Adrenal gland (tissue), 12 donors: ENCODE results near the gene ASPN. TPM values are rescaled to one million over a fixed set of nuclear protein-coding genes. Genes with fewer than 3 reads are reported as not detected.
A peak's percentile ranks its signal among the peaks of the same experiment; 100 is the strongest.

Experiments used
- DNase-seq, 7 donors: peaks; one replicate each; pipeline ENCODE4 v3.0.0-alpha.2; 2019 to 2020
- H3K27ac ChIP-seq, 5 donors: fragments of 200-600 bp; sonication (generic) in 4 of 5; 1 replicate in 3 of 5; 2 replicates in 2 of 5; pipeline versions ENCODE4 v1.5.1 to v1.8.0; 2016 to 2020; ENCODE audit warnings: mild to moderate bottlenecking in 1 of 5
- H3K27me3 ChIP-seq: fragments of 200-600 bp; 2 replicates; pipeline ENCODE4 v1.8.0; 2021
- H3K36me3 ChIP-seq, 2 donors: fragments of 200-600 bp; replicated peaks in 1 of 2; 1 replicate in 1 of 2; 2 replicates in 1 of 2; pipeline versions ENCODE4 v1.5.1 to v1.8.0; 2018 to 2022
- H3K4me1 ChIP-seq, 2 donors: fragments of 200-600 bp; replicated peaks in 1 of 2; 1 replicate in 1 of 2; 2 replicates in 1 of 2; pipeline versions ENCODE4 v1.5.1 to v1.8.0; 2018 to 2021
- H3K4me3 ChIP-seq, 4 donors: fragments of 200-600 bp; sonication (generic) in 3 of 4; one replicate each; pipeline ENCODE4 v1.5.1; 2016 to 2018
- H3K9me3 ChIP-seq, 3 donors: fragments of 200-600 bp; sonication (generic) in 1 of 3; replicated peaks in 1 of 3; 1 replicate in 2 of 3; 2 replicates in 1 of 3; pipeline versions ENCODE4 v1.5.1 to v1.8.0; 2016 to 2021
- POLR2A ChIP-seq, 2 donors: fragments of 450-650 bp; IDR thresholded peaks; one replicate each; pipeline ENCODE4 v1.6.1; 2017; ENCODE audit warnings: antibody characterized with exemption in 2 of 2, mild to moderate bottlenecking in 2 of 2, moderate library complexity in 1 of 2
- WGBS, 4 donors: extraction: QIAGEN DNeasy Blood & Tissue Kit in 2 of 4; methylation state at CpG; one replicate each; pipeline versions ENCODE4 v1.1.5 to v1.1.7; 2013 to 2017; 5-methylcytosine and 5-hydroxymethylcytosine counted together
- intact Hi-C, 2 donors: fragments of 100-400 bp; cut with DNase I; formaldehyde crosslinking; loops; one replicate each; pipeline versions ENCODE4 v1.14.1 to v1.15.0; 2022 to 2023
- polyA plus RNA-seq, 3 donors: library from polyadenylated mRNA; stranded (reverse); fragments of 200-250 nt in 2 of 3; fragments of 350-450 nt in 1 of 3; fragmentation: Illumina TruSeq in 1 of 3; extraction: RNeasy Lipid Tissue Mini Kit (QIAGEN cat#74804) in 1 of 3; gene quantifications; one replicate each; pipeline ENCODE4 v1.2.3, GENCODE V29; 2013 to 2014
- total RNA-seq, 9 donors: library from RNA; depleted of rRNA in 4 of 9; stranded (reverse); fragments of >200 nt in 4 of 9; fragments of 120-200 nt in 1 of 9; fragmentation: NEBNext Ultra II Directional in 1 of 9; extraction: Animal tissue kit (Norgen Biotek cat#: 25700) in 1 of 9; gene quantifications; one replicate each; pipeline versions ENCODE4 v1.1.0 to v1.2.4, GENCODE V29; 2013 to 2023
- TF ChIP-seq, protein P1 (sequence below), 6 experiments: fragments of 450-650 bp in 4 of 6; fragments of 200-600 bp in 2 of 6; sonication (generic) in 1 of 6; IDR thresholded peaks; 1 replicate in 5 of 6; 2 replicates in 1 of 6; pipeline versions ENCODE4 v1.5.1 to v1.8.0; 2016 to 2021; ENCODE audit warnings: antibody characterized with exemption in 6 of 6, mild to moderate bottlenecking in 2 of 6, moderate library complexity in 1 of 6
- donor health status: healthy with polysubstance abuse.
- donor health status: Bipolar disorder and iron deficiency.
- donor health status: DM: yes; HTN: yes; CAD: no.
- donor health status: DM: no; HTN: no; CAD: no.
- donor health status: DM: no; HTN: no; CAD: no.
- donor health status: DM: yes; HTN: yes; CAD: no.

Gene ASPN
- total and polyA plus RNA-seq, 12 donors: 1.7 to 12.4 (median 5.4) TPM

DNA sequence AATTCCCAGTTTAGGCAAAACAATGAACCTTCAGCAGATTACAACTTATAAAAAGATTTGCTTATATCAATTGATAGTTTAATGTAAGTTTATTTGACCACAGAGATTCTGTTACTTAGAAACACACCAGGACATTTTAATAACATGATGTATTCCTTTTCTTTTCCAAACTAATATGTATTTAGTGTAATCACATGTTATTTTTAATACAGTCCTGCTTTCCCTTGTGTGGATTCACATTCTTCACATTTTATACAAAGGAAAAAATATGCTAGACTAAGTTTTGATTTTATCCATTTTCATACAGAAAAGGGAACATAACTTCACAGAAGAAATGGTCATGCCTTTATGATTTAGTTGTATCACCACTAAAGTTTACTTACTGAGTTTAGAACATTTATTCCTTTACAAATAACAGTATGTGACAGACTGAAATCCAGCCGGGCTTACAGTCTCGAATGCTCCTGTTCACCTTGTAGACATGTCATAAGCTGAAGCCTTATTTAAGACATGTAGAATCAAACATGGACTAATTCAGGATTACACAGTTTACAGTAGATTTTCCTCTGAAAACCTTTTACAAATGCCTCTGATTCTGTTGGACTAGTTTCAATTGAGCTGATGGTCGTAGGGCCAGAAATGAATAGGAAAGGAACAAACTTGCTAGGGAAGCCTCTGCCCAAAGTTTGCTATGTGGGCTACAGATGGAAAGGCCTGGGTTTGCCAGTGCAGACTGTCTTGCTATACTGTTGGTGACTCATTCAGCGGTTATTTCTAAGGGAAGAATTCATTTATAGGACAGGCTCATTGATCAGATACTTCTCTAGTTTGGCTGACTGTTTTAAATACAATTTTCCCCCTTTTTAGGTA lies 6.6 kb upstream of the ASPN start:
- no peak for TF ChIP-seq POLR2A (IDR thresholded peaks at IDR 0.05)
- TF ChIP-seq, protein P1, sequence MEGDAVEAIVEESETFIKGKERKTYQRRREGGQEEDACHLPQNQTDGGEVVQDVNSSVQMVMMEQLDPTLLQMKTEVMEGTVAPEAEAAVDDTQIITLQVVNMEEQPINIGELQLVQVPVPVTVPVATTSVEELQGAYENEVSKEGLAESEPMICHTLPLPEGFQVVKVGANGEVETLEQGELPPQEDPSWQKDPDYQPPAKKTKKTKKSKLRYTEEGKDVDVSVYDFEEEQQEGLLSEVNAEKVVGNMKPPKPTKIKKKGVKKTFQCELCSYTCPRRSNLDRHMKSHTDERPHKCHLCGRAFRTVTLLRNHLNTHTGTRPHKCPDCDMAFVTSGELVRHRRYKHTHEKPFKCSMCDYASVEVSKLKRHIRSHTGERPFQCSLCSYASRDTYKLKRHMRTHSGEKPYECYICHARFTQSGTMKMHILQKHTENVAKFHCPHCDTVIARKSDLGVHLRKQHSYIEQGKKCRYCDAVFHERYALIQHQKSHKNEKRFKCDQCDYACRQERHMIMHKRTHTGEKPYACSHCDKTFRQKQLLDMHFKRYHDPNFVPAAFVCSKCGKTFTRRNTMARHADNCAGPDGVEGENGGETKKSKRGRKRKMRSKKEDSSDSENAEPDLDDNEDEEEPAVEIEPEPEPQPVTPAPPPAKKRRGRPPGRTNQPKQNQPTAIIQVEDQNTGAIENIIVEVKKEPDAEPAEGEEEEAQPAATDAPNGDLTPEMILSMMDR (IDR thresholded peaks at IDR 0.05): no peak
- Histone ChIP-seq H3K4me3 (no peak overlapping the region), H3K27me3 (no peaks in the 10 kb centered on the region), H3K4me1 (no peaks in the 10 kb centered on the region), H3K9me3 (no peaks in the 10 kb centered on the region), H3K36me3 (no peaks in the 10 kb centered on the region), H3K27ac (peak overlapping the region in 2 of 5 donors; percentile 3 to 8)
- DNase-seq: no peak
- intact Hi-C loops: no loop called here
- 71 to 78% (median 75%) methylated on average over 4 of the region's 4 CpGs for WGBS, 4 donors

DNA sequence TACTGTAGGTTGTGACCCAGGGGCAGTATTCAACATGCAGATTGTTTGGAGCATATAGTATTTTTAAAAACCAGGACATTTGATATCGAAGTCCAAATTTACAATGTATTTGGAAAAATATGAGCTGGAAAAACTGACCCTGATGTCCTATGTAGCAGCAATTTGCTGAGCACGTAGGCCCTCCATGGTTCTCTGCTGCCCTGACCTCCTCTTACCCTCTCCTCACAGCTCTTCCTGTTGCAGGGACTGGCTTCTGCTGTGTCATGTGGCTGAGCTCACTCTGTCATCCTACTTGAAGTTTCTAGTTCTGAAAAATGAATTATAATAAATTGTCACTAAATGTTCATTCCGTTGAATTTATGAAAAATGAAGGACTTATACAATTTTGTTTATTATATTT lies 4.1 kb upstream of the ASPN start:
- intact Hi-C loops: no loop called here
- TF ChIP-seq, protein P1 (IDR thresholded peaks at IDR 0.05): no peak
- TF ChIP-seq POLR2A (IDR thresholded peaks at IDR 0.05): no peak
- no peak overlapping the region for H3K27ac ChIP-seq
- H3K4me1 ChIP-seq: no peaks in the 10 kb centered on the region
- 68 to 77% (median 74%) methylated on average over 3 of the region's 3 CpGs for WGBS, 4 donors
- no peaks in the 10 kb centered on the region for H3K36me3 ChIP-seq
- no peaks in the 10 kb centered on the region for H3K9me3 ChIP-seq
- H3K4me3 ChIP-seq: no peak overlapping the region
- no peaks in the 10 kb centered on the region for H3K27me3 ChIP-seq
- no peak for DNase-seq

DNA sequence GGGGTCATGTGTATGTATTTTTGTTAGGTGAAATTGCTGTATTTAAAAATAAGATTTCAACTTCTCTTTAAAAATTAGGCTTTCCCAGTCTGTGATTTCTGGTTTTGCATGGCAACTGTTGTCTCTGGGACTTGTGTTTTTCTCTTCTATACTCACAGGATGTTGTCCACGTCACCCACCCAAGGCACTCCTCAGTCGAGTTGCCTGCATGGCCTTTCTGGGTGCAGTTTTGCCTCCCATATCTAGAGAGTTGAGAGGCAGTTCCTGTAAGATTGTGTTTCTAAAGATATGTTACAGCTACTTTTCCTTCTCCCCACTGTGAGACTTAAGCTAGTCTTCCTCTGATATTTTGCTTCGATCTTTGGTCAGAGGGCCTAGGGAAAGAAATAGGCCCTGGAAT lies 2.3 kb upstream of the ASPN start:
- no peaks in the 10 kb centered on the region for H3K4me1 ChIP-seq
- WGBS, 4 donors: 83 to 90% (median 86%) methylated on average over 3 of the region's 3 CpGs
- no peak overlapping the region for H3K4me3 ChIP-seq
- H3K9me3 ChIP-seq: no peaks in the 10 kb centered on the region
- TF ChIP-seq POLR2A (IDR thresholded peaks at IDR 0.05): no peak
- TF ChIP-seq, protein P1 (IDR thresholded peaks at IDR 0.05): no peak
- peak overlapping the region in 2 of 5 donors; percentile 4 to 8 for H3K27ac ChIP-seq
- no peaks in the 10 kb centered on the region for H3K36me3 ChIP-seq
- intact Hi-C loops: no loop called here
- no peak for DNase-seq
- no peaks in the 10 kb centered on the region for H3K27me3 ChIP-seq

DNA sequence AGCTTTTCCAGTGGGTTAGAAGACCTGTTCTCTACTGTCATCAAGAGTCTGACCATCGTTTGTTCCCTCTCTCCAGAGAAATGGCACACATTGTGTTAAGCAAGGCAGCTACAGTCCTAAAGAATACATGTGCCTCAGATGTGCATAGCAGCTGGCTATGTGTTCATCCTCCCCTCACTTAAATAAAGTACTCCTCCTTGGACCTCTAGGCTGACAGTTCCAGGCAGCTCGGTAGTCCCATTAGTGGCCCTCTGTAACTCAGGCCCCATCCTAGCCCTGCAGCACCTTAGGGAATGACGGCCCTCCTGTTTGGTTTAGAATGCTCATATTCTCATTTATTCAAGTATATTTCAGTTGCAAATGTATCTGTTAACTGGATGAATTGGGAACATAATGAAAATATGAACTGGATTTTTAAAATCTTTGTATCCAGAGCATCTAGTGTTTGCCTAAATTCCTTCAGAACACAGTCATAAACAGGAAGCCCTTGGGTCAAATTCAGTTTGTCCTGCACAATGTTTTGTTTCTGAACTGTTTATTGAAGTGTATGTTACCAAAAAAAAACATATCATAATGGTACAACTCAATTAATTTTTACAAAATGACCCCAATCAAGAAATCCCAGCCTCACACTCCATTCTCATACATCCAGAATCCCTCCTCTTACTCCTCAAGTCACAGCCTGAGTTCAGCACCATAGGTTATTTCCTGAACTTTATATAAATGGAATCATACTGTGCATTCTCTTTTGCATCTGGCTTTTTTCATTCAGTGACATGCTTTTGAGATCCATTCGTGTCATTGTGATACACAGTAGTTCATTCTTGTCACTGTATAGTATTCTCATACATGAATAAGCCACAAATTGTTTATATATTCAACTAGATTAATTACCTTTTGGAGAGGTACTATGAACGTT lies 1.6 kb upstream of the ASPN start:
- no peaks in the 10 kb centered on the region for H3K36me3 ChIP-seq
- intact Hi-C loops: no loop called here
- H3K4me3 ChIP-seq: no peak overlapping the region
- TF ChIP-seq POLR2A (IDR thresholded peaks at IDR 0.05): no peak
- TF ChIP-seq, protein P1 (IDR thresholded peaks at IDR 0.05): no peak
- 73 to 77% (median 77%) methylated on average over 5 of the region's 5 CpGs for whole genome bisulfite sequencing, 4 donors
- no peaks in the 10 kb centered on the region for H3K27me3 ChIP-seq
- H3K4me1 ChIP-seq: no peaks in the 10 kb centered on the region
- H3K27ac ChIP-seq: peak overlapping the region in 2 of 5 donors; percentile 8 to 45
- DNase-seq: no peak
- no peaks in the 10 kb centered on the region for H3K9me3 ChIP-seq
